Left ventricle myocardium inferior (tissue), 1 donor: ENCODE results near the gene HOXA9. TPM values are rescaled to one million over a fixed set of nuclear protein-coding genes. Genes with fewer than 3 reads are reported as not detected.

ENCODE experiments used
- DNase-seq: peaks from one replicate; pipeline ENCODE4 v3.0.0-alpha.2; 2020
- H3K27ac ChIP-seq: fragments of 200-600 bp; replicated peaks from 2 replicates; pipeline ENCODE4 v1.8.0; 2021
- H3K27me3 ChIP-seq: fragments of 200-600 bp; 2 replicates; pipeline ENCODE4 v1.8.0; 2021; ENCODE audit warnings: low read depth
- H3K36me3 ChIP-seq: fragments of 200-600 bp; 2 replicates; pipeline ENCODE4 v1.8.0; 2021
- H3K4me1 ChIP-seq: fragments of 200-600 bp; 2 replicates; pipeline ENCODE4 v1.8.0; 2021
- H3K4me3 ChIP-seq: fragments of 200-600 bp; 2 replicates; pipeline ENCODE4 v1.8.0; 2021; ENCODE audit warnings: mild to moderate bottlenecking, moderate library complexity
- H3K9me3 ChIP-seq: fragments of 200-600 bp; replicated peaks from 2 replicates; pipeline ENCODE4 v1.8.0; 2021
- intact Hi-C: fragments of 100-400 bp; cut with micrococcal nuclease; formaldehyde crosslinking; loops from one replicate; pipeline ENCODE4 v1.11.0; 2022
- total RNA-seq: library from RNA; stranded (reverse); fragmentation: NEBNext Ultra II Directional; extraction: Animal tissue kit (Norgen Biotek cat#: 25700); gene quantifications from one replicate; pipeline ENCODE4 v1.2.1, GENCODE V29; 2021
- TF ChIP-seq, protein P1 (sequence below): fragments of 200-600 bp; IDR thresholded peaks from 2 replicates; pipeline ENCODE4 v1.8.0; 2021; ENCODE audit warnings: antibody characterized with exemption, mild to moderate bottlenecking, borderline replicate concordance
- donor health status: DM: no; HTN: yes; CAD: no; lungs with severe emphysema.

Gene HOXA9
- total RNA-seq, 1 donor from 2014 or later, result not detected

DNA sequence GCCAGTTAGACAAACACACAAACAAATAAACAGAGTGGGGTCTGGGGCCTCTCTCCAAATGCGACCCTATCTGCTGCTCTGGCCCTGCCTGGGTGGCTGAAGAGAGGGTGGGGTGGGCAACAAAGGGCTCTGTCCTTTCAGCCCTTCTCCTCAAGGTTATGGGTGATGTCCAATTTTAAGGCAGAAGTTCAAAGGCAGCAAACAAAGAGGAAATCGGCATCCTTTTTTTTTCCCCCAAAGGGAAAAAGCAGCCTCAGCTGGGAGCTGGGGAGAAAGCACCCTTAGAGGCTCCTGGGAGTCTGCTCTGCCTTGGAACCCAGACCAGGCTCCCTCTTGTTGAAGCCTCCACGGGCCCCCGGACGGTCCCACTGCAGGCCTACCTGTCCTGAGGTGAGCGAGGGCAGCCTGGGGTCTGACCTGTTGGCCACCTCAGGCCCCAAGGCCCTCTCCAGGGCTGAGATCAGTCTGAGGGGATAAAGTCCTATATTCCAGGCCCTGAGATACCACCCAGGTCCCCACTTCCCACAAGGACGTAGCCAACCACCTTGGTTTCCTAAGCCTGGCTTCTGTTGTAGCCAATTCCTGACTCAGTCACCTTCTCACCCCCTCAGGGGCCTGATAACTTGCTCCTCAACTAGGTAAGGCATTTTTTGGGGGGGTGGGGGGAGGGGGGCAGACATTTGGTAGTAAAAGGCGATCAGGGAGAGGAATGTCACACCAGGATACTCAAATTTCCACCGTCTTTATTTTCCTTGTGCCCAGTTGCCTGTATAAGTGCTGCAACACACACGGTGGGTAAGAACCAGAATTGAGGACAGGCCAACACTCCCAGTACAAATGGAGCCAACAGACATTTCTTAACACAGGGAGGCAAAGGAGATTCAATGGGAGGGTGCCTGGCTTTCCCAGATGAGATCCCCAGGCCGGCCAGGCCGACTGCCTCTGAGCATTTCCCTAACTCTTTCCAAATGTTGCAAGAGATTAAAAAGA, 15.4 kb upstream of the HOXA9 start:
- Histone ChIP-seq H3K27me3 (peaks cover 100% of the 10 kb centered on the region), H3K9me3 (no peaks in the 10 kb centered on the region), H3K4me1 (peaks cover 36% of the 10 kb centered on the region), H3K27ac (no peak overlapping the region), H3K4me3 (no peak overlapping the region), H3K36me3 (no peaks in the 10 kb centered on the region)
- intact Hi-C loops, result no loop called here
- DNase-seq, result no peak
- TF ChIP-seq, protein P1, sequence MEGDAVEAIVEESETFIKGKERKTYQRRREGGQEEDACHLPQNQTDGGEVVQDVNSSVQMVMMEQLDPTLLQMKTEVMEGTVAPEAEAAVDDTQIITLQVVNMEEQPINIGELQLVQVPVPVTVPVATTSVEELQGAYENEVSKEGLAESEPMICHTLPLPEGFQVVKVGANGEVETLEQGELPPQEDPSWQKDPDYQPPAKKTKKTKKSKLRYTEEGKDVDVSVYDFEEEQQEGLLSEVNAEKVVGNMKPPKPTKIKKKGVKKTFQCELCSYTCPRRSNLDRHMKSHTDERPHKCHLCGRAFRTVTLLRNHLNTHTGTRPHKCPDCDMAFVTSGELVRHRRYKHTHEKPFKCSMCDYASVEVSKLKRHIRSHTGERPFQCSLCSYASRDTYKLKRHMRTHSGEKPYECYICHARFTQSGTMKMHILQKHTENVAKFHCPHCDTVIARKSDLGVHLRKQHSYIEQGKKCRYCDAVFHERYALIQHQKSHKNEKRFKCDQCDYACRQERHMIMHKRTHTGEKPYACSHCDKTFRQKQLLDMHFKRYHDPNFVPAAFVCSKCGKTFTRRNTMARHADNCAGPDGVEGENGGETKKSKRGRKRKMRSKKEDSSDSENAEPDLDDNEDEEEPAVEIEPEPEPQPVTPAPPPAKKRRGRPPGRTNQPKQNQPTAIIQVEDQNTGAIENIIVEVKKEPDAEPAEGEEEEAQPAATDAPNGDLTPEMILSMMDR, result no peak

DNA sequence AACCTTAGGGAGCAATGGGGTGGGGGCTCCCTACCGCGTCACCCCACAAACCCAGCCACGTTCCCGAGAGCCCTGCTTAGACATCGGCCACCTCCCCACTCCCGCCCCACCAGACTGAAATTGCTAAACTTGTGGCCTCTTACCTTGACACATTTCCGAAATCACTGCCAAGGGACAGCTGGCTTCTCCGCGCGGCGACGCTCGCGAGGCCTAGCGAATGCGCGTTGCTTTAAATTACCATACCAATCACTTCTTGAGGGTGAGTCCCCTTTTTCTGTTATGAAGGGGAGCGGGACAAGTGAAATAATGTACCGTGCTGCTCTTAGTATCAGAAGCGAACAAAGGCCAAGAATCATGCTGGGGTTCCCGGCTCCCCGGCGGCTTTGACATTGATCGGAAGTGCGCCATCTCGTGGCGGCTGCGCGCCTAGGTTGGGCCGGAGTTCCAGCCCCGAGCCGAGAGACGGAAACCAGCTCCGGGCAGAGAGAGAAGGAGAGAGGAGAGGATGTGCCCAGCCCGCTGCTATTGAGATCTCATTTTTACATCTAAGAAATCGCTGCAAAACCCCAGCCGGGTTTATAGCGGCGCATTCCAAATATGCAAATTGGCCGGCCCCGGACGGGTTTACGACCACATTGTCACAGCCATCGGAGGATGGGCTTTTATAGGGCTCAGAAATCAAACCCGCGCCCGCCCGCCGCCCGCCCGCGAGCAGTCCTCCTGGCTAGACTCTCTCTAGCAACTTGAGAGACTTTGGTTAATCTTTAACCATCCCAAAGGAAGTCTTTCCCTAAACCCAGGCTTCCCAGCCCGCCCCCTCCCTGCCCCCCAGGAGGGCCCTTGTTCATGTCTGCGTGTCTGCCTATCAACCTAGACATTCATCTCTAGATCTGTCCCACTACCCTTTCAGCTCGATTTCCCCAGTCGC, 14.4 kb upstream of the HOXA9 start:
- H3K4me1 ChIP-seq, result peaks cover 27% of the 10 kb centered on the region
- H3K9me3 ChIP-seq, result no peaks in the 10 kb centered on the region
- TF ChIP-seq, protein P1, result peak; percentile 76
- H3K27ac ChIP-seq, result no peak overlapping the region
- peaks cover 100% of the 10 kb centered on the region for H3K27me3 ChIP-seq
- H3K36me3 ChIP-seq, result no peaks in the 10 kb centered on the region
- intact Hi-C loops, result no loop called here
- peak overlapping the region; percentile 37 for H3K4me3 ChIP-seq
- DNase-seq, result peak; percentile 46

DNA sequence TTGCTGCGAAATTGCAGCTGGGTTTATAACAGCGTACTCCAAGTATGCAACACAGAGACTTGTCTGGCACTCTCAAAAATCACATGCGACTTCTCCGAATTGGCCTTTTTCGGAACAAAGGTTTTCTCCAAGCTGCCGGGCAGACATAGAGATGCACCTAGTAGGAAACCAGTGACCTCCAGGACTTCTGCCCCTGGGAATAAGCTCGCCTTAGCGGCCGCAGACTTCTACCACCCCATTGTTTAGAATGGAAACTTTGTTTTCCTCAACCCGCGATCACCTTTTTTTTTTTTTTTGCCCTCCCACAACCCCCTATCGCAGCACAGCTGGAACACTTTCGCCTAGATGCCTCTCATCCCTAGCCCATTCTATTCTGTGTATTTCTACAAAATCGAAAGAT, 13.7 kb upstream of the HOXA9 start:
- no peaks in the 10 kb centered on the region for H3K36me3 ChIP-seq
- intact Hi-C loops, result no loop called here
- peaks cover 100% of the 10 kb centered on the region for H3K27me3 ChIP-seq
- no peak overlapping the region for H3K4me3 ChIP-seq
- peaks cover 26% of the 10 kb centered on the region for H3K4me1 ChIP-seq
- TF ChIP-seq, protein P1, result no peak
- no peaks in the 10 kb centered on the region for H3K9me3 ChIP-seq
- peak; percentile 3 for DNase-seq
- no peak overlapping the region for H3K27ac ChIP-seq

DNA sequence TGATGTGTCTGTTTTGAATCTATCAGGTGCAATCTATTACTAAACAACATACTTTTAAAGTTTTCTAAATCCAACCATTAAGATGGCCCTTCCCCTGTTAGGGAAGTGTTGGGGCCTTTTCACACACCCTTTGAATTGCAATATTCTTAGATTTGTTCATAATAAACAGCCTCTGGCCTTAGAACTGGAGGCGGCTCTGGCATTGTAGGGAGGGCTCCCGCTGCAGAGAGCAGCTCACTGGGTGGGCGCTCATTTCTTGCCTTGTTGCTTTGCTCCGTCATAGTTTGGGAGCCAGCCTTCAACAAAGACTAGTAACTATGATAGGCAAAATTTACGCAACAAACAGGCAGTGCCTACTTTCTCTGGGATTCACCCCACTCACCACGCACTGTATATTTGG, 13.0 kb upstream of the HOXA9 start:
- no peak for DNase-seq
- Histone ChIP-seq H3K4me3 (no peak overlapping the region), H3K4me1 (peaks cover 26% of the 10 kb centered on the region), H3K27ac (no peak overlapping the region), H3K9me3 (no peaks in the 10 kb centered on the region), H3K27me3 (peaks cover 100% of the 10 kb centered on the region), H3K36me3 (no peaks in the 10 kb centered on the region)
- TF ChIP-seq, protein P1, result no peak
- intact Hi-C loops, result no loop called here

DNA sequence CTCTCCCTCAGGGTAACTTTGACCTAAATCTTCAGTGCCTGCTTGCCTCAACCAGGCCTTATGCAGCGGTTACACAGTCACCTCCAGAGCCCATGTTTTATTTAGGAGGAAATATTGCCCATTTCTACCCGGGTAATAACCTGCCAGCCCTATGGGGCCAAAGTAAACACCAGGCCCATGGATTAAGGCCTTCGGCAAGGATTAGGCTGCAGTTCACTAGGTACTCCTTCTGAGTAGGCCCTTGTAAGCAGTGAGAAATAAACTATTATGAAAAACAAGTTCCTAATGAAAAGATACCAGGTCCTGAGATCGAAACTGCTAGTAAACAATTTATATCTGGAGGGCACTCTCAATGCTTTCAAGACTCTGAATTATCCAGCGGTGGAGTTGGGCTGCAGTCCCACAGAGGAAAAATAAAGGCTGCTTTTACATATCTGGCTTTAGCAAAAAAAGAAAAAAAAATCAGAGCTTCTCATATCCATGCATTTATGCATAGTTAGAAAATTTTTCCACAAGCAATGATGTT, 12.5 kb upstream of the HOXA9 start:
- no peaks in the 10 kb centered on the region for H3K9me3 ChIP-seq
- H3K4me1 ChIP-seq, result peaks cover 27% of the 10 kb centered on the region
- DNase-seq, result no peak
- no peak overlapping the region for H3K4me3 ChIP-seq
- H3K36me3 ChIP-seq, result no peaks in the 10 kb centered on the region
- TF ChIP-seq, protein P1, result no peak
- intact Hi-C loops, result no loop called here
- no peak overlapping the region for H3K27ac ChIP-seq
- peaks cover 100% of the 10 kb centered on the region for H3K27me3 ChIP-seq
